K562 treated with DMSO at 1 percent for 12 hours (cell line): Measurements from ENCODE around the gene LY6G5B. TPM values are rescaled to one million over a fixed set of nuclear protein-coding genes. Genes with fewer than 3 reads are reported as not detected.

Experiments used
- total RNA-seq: library from RNA; unstranded; fragments of 300-600 nt; gene quantifications from 2 replicates; pipeline ENCODE4 v1.2.3, GENCODE V29; 2022; ENCODE audit not compliant: insufficient read depth

Gene LY6G5B
- total RNA-seq, 1 experiment from 2014 or later = 12.9 TPM

Other genes with a start within 250 kb of the LY6G5B start
- 19.2 and 35.6 TPM in 2 replicates for gene MICB, start 171.8 kb upstream of the LY6G5B start, total RNA-seq
- not detected in 2 replicates for gene MCCD1, start 141.0 kb upstream of the LY6G5B start, total RNA-seq
- gene DDX39B, start 128.0 kb upstream of the LY6G5B start, total RNA-seq = 110 and 208 TPM in 2 replicates
- gene ATP6V1G2, start 123.4 kb upstream of the LY6G5B start, total RNA-seq = not detected in 2 replicates
- gene NFKBIL1, start 122.4 kb upstream of the LY6G5B start, total RNA-seq = 65.2 and 74.9 TPM in 2 replicates
- gene LTA, start 97.7 kb upstream of the LY6G5B start, total RNA-seq = 1.2 TPM in 1 of 2 replicates, not detected in the other
- not detected in 2 replicates for gene TNF, start 94.4 kb upstream of the LY6G5B start, total RNA-seq
- gene LTB, start 87.6 kb upstream of the LY6G5B start, total RNA-seq = 1.1 TPM in 1 of 2 replicates, not detected in the other
- gene LST1, start 83.7 kb upstream of the LY6G5B start, total RNA-seq = 3.7 and 5.1 TPM in 2 replicates
- 2.2 TPM in 1 of 2 replicates, not detected in the other for gene NCR3, start 77.0 kb upstream of the LY6G5B start, total RNA-seq
- gene AIF1, start 54.7 kb upstream of the LY6G5B start, total RNA-seq = 8.8 and 20.6 TPM in 2 replicates
- 149 and 261 TPM in 2 replicates for gene PRRC2A, start 49.3 kb upstream of the LY6G5B start, total RNA-seq
- 285 and 425 TPM in 2 replicates for gene BAG6, start 17.3 kb upstream of the LY6G5B start, total RNA-seq
- 3.6 and 14.1 TPM in 2 replicates for gene APOM, start 14.1 kb upstream of the LY6G5B start, total RNA-seq
- 22.4 and 35.6 TPM in 2 replicates for gene C6orf47, start 9.2 kb upstream of the LY6G5B start, total RNA-seq
- gene GPANK1, start 5.0 kb upstream of the LY6G5B start, total RNA-seq = 48.9 and 50.1 TPM in 2 replicates
- 524 and 598 TPM in 2 replicates for gene CSNK2B, start 3.9 kb upstream of the LY6G5B start, total RNA-seq
- not detected in 2 replicates for gene LY6G5C, start 11.1 kb downstream of the LY6G5B start, total RNA-seq
- 80.3 and 103 TPM in 2 replicates for gene ABHD16A, start 33.3 kb downstream of the LY6G5B start, total RNA-seq
- gene LY6G6F, start 36.9 kb downstream of the LY6G5B start, total RNA-seq = not detected in 2 replicates
- gene LY6G6D, start 45.4 kb downstream of the LY6G5B start, total RNA-seq = not detected in 2 replicates
- gene LY6G6C, start 51.8 kb downstream of the LY6G5B start, total RNA-seq = not detected in 2 replicates
- not detected in 2 replicates for gene MPIG6B, start 53.4 kb downstream of the LY6G5B start, total RNA-seq
- gene DDAH2, start 59.3 kb downstream of the LY6G5B start, total RNA-seq = 45.6 and 57.2 TPM in 2 replicates
- gene CLIC1, start 66.6 kb downstream of the LY6G5B start, total RNA-seq = 1,195 and 1,297 TPM in 2 replicates
- 14.8 and 39.6 TPM in 2 replicates for gene MSH5, start 70.0 kb downstream of the LY6G5B start, total RNA-seq
- gene SAPCD1, start 92.7 kb downstream of the LY6G5B start, total RNA-seq = 6.8 and 8.2 TPM in 2 replicates
- gene VWA7, start 107.4 kb downstream of the LY6G5B start, total RNA-seq = 1.5 and 6.2 TPM in 2 replicates
- gene VARS1, start 125.8 kb downstream of the LY6G5B start, total RNA-seq = 86.3 and 98.8 TPM in 2 replicates
- gene LSM2, start 137.0 kb downstream of the LY6G5B start, total RNA-seq = 150 and 173 TPM in 2 replicates
- gene HSPA1L, start 145.3 kb downstream of the LY6G5B start, total RNA-seq = 3.4 and 6.2 TPM in 2 replicates
- gene HSPA1A, start 145.6 kb downstream of the LY6G5B start, total RNA-seq = 632 and 775 TPM in 2 replicates
- gene HSPA1B, start 157.8 kb downstream of the LY6G5B start, total RNA-seq = 409 and 626 TPM in 2 replicates
- gene NEU1, start 192.8 kb downstream of the LY6G5B start, total RNA-seq = 218 and 311 TPM in 2 replicates
- 9.6 and 13.1 TPM in 2 replicates for gene SLC44A4, start 209.0 kb downstream of the LY6G5B start, total RNA-seq
- gene EHMT2, start 227.7 kb downstream of the LY6G5B start, total RNA-seq = 62.9 and 90.8 TPM in 2 replicates
- gene ZBTB12, start 232.1 kb downstream of the LY6G5B start, total RNA-seq = 3.8 and 4.7 TPM in 2 replicates